ENCODE data around the gene SHBG.
"Not testable (repeated sequence)": the region's sequence is repeated elsewhere in the genome, so short reads cannot be mapped to it uniquely, and the experiment has no call there.

The SHBG gene

DNA sequence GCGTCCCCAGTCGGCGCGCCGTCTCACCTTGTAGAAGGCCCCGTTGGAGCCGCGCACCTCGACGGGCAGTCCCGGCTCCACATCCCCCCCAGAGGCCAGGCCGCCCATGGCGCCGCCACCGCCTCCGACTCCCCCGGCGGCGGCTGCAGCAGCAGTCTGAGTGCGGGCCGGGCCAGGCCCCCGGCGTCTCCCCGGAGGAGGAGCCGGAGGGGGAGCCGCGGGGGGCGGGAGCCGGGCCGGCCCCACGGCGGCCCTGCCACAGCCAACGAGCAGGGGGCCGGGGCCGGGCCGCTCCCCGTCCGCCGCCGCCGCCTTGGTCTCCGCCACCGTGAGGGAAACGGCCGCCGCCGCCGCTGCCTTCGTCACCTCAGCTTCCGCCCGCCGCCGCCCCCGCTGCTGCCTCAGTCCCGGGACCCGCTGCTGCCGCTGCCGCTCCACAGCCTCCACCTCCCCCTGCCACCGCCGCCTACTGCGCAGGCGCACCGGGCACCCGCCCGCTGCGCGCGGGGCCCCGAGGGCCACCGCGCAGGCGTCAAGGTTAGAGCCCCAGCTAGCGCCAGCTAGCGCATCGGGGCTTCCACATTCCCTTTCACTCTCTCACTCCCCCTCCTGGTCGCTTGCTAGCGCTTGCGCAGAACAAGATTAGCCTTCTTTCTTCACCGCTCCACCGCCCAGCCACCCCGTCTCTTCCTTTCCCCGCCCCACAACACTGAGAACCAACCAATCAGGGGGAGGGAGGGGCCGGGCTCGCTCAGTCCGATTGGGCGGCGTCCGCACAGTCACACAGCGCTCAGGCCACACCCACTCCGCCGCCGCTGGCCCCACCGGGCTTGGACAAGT lies 15.3 kb upstream of the SHBG start, which contains the start of gene FXR2:
TSS of gene FXR2 (minus strand) at position 473 of the 840 bp plus-strand sequence. CDS start at position 108, 365 bp downstream.
- H3K4me1 ChIP-seq (ENCODE audit: control insufficient read depth in 1 of 2, insufficient read depth in 1 of 2, low read depth in 1 of 2, low read length in 1 of 2) = peaks cover 16 to 25% of the 10 kb centered on the region in 2 experiments
- H3K27me3 ChIP-seq = no peaks in the 10 kb centered on the region
- no peaks in the 10 kb centered on the region for H3K9me3 ChIP-seq
- TF ChIP-seq, protein P1, sequence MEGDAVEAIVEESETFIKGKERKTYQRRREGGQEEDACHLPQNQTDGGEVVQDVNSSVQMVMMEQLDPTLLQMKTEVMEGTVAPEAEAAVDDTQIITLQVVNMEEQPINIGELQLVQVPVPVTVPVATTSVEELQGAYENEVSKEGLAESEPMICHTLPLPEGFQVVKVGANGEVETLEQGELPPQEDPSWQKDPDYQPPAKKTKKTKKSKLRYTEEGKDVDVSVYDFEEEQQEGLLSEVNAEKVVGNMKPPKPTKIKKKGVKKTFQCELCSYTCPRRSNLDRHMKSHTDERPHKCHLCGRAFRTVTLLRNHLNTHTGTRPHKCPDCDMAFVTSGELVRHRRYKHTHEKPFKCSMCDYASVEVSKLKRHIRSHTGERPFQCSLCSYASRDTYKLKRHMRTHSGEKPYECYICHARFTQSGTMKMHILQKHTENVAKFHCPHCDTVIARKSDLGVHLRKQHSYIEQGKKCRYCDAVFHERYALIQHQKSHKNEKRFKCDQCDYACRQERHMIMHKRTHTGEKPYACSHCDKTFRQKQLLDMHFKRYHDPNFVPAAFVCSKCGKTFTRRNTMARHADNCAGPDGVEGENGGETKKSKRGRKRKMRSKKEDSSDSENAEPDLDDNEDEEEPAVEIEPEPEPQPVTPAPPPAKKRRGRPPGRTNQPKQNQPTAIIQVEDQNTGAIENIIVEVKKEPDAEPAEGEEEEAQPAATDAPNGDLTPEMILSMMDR (IDR thresholded peaks at IDR 0.05) = peak; percentile 80
- no peaks in the 10 kb centered on the region for H3K36me3 ChIP-seq
- H3K27ac ChIP-seq = peak within 1 kb of the TSS; percentile 95
- peak within 1 kb of the TSS; percentile 78 to 83 for H3K4me3 ChIP-seq (ENCODE audit: low read depth in 1 of 2, low read length in 1 of 2)

DNA sequence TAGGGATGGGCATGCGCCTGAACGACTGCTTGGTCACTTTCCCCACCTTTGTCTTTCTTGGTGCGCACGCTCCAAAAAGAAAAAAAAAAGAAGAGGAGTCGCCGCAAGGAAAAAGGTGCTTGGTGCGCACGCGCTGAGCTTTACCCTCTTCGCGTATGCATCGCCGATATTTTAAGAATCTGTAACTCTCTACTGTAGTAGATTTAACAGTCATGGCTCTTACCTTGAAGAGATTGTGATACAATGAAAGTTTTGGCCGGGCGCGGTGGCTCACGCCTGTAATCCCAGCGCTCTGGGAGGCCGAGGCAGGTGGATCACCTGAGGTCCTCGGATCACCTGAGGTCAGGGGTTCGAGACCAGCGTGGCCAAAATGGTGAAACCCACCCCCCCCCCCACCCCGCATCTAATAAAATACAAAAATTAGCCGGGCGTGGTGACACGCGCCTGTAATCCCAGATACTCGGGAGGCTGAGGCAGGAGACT lies 14.6 kb upstream of the SHBG start:
- peaks cover 16 to 25% of the 10 kb centered on the region in 2 experiments for H3K4me1 ChIP-seq (ENCODE audit: control insufficient read depth in 1 of 2, insufficient read depth in 1 of 2, low read depth in 1 of 2, low read length in 1 of 2)
- H3K27me3 ChIP-seq = no peaks in the 10 kb centered on the region
- peak overlapping the region; percentile 78 to 83 for H3K4me3 ChIP-seq (ENCODE audit: low read depth in 1 of 2, low read length in 1 of 2)
- TF ChIP-seq, protein P1 (IDR thresholded peaks at IDR 0.05) = no peak
- peak overlapping the region; percentile 95 for H3K27ac ChIP-seq
- no peaks in the 10 kb centered on the region for H3K9me3 ChIP-seq
- H3K36me3 ChIP-seq = no peaks in the 10 kb centered on the region

DNA sequence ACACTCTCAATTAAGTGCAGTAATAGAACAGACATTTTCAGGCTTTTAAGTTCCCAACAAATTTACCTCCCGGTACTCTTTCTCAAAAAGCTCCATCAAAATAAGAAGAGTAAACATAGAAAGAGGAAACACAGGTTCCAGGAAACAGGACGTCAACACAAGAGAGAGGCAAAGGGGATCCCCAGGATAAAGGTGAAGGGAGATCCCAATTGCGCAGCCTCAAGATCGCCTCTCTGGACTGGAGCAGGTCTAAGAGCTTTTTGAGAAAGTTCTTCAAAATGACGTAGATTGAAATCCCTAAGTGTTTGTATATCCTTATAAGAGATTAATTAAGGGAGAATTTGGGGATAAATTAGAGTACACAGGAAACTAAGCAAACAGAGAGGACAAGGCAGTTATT lies 11.3 kb upstream of the SHBG start:
- Histone ChIP-seq H3K36me3 (no peaks in the 10 kb centered on the region), H3K27me3 (no peaks in the 10 kb centered on the region), H3K4me1 (ENCODE audit: control insufficient read depth in 1 of 2, insufficient read depth in 1 of 2, low read depth in 1 of 2, low read length in 1 of 2) (peaks cover 9% of the 10 kb centered on the region in 2 experiments), H3K27ac (no peak overlapping the region), H3K4me3 (ENCODE audit: low read depth in 1 of 2, low read length in 1 of 2) (no peak overlapping the region), H3K9me3 (no peaks in the 10 kb centered on the region)
- TF ChIP-seq, protein P1 (IDR thresholded peaks at IDR 0.05) = no peak

DNA sequence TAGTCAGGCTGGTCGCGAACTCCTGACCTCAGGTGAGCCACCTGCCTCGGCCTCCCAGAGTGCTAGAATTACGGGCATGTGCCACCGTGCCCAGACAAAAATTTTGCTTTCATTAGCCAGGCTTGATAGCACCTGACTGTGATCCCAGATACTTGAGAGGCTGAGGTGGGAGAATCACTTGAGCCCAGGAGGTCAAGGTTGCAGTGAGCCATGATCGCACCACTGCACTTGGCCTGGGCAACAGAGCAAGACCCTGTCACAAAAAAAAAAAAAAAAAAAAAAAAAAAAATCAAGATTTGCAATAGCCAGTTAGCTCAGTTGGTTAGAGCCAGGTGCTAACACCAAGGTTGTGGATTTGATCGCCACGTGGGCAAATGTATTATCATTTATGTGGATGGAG lies 9.1 kb upstream of the SHBG start:
- peaks cover under 1 to 4% of the 10 kb centered on the region in 2 experiments for H3K4me1 ChIP-seq (ENCODE audit: control insufficient read depth in 1 of 2, insufficient read depth in 1 of 2, low read depth in 1 of 2, low read length in 1 of 2)

DNA sequence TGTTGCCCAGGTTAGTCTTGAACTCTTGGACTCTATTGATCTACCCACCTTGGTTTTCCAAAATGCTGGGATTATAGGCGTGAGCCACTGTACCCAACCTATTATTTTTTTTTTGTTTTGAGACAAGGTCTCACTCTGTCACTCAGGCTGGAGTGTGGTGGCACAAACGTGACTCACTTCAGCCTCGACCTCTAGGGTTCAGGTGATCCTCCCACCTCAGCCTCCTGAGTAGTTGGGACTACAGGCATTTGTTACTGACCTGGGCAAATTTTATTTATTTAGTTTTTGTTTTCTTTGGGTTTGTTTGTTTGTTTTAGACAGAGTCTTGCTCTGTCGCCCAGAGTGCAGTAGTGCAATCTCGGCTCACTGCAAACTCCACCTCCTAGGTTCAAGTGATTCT lies 6.3 kb upstream of the SHBG start:
- H3K9me3 ChIP-seq = no peaks in the 10 kb centered on the region
- TF ChIP-seq, protein P1 (IDR thresholded peaks at IDR 0.05) = no peak
- no peak overlapping the region for H3K4me3 ChIP-seq (ENCODE audit: low read depth in 1 of 2, low read length in 1 of 2)
- H3K27ac ChIP-seq = no peak overlapping the region
- H3K4me1 ChIP-seq (ENCODE audit: control insufficient read depth in 1 of 2, insufficient read depth in 1 of 2, low read depth in 1 of 2, low read length in 1 of 2) = peaks cover 18 to 22% of the 10 kb centered on the region in 2 experiments
- H3K36me3 ChIP-seq = no peaks in the 10 kb centered on the region
- no peaks in the 10 kb centered on the region for H3K27me3 ChIP-seq

More for the DNA sequence above, 9.1 kb upstream of the SHBG start:
- no peak overlapping the region for H3K4me3 ChIP-seq (ENCODE audit: low read depth in 1 of 2, low read length in 1 of 2)
- no peaks in the 10 kb centered on the region for H3K9me3 ChIP-seq
- H3K36me3 ChIP-seq = no peaks in the 10 kb centered on the region
- TF ChIP-seq, protein P1 (IDR thresholded peaks at IDR 0.05) = no peak
- H3K27me3 ChIP-seq = no peaks in the 10 kb centered on the region
- no peak overlapping the region for H3K27ac ChIP-seq

DNA sequence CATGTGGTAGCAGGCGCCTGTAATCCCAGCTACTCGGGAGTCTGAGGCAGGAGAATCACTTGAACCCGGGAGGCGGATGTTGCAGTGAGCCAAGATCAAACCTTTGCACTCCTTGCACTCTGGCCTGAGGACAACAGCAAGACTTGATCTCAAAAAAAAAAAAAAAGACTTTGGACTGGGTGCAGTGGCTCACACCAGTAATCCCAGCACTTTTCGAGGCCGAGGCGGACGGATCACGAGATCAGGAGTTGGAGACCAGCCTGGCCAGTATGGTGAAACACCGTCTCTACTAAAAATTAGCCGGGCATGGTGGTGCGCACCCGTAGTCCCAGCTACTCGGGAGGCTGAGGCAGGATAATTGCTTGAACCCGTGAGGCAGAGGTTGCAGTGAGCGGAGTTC lies 4.2 kb upstream of the SHBG start:
- H3K36me3 ChIP-seq; H3K9me3 ChIP-seq; H3K27me3 ChIP-seq; H3K4me3 ChIP-seq (ENCODE audit: low read depth in 1 of 2, low read length in 1 of 2): not testable (repeated sequence)
- H3K4me1 ChIP-seq (ENCODE audit: control insufficient read depth in 1 of 2, insufficient read depth in 1 of 2, low read depth in 1 of 2, low read length in 1 of 2) = peaks cover 18 to 22% of the 10 kb centered on the region in 2 experiments
- H3K27ac ChIP-seq = peak overlapping the region; percentile 78
